Keratinocyte (primary cell): ENCODE data around the gene USP16. TPM values are rescaled to one million over a fixed set of nuclear protein-coding genes. Genes with fewer than 3 reads are reported as not detected.

Experiments
- DNase-seq: peaks from one replicate; pipeline ENCODE4 v3.0.0-alpha.2; 2011; ENCODE audit warnings: low read depth, missing footprints, low spot score
- FAIRE-seq: peaks from 2 replicates; lab custom pipeline; 2011; peaks lifted over from hg19 to GRCh38; lab: Jason Lieb, UNC
- H2AFZ ChIP-seq: 2 replicates; pipeline ENCODE4 v1.6.0; 2012; ENCODE audit warnings: low read length, control low read depth, inconsistent platforms; ENCODE audit not compliant: control insufficient read depth
- H3K27ac ChIP-seq: 2 replicates; pipeline ENCODE4 v1.5.1; 2011; ENCODE audit warnings: low read length; ENCODE audit not compliant: control insufficient read depth, insufficient read depth
- H3K27me3 ChIP-seq: 3 replicates; pipeline ENCODE4 v1.6.0; 2011; ENCODE audit warnings: low read length; ENCODE audit not compliant: control insufficient read depth, insufficient read depth; ENCODE audit errors: extremely low read depth
- H3K36me3 ChIP-seq, 2 experiments: 2 replicates in 1 of 2; 3 replicates in 1 of 2; pipeline ENCODE4 v1.5.1; 2011; ENCODE audit warnings: low read length in 2 of 2, mild to moderate bottlenecking in 1 of 2; ENCODE audit not compliant: control insufficient read depth in 2 of 2, insufficient read depth in 2 of 2; ENCODE audit errors: extremely low read depth in 1 of 2
- H3K4me1 ChIP-seq: 3 replicates; pipeline ENCODE4 v1.5.1; 2011; ENCODE audit warnings: low read length; ENCODE audit not compliant: control insufficient read depth, insufficient read depth; ENCODE audit errors: extremely low read depth
- H3K4me2 ChIP-seq: 3 replicates; pipeline ENCODE4 v1.6.0; 2011; ENCODE audit warnings: low read depth, low read length; ENCODE audit not compliant: control insufficient read depth, insufficient read depth; ENCODE audit errors: extremely low read depth
- H3K4me3 ChIP-seq, 3 experiments: fragments of 200-600 bp in 1 of 3; sonication (generic) in 1 of 3; 2 replicates in 2 of 3; 3 replicates in 1 of 3; pipeline ENCODE4 v1.5.1; 2011 to 2016; ENCODE audit warnings: low read length in 3 of 3, mild to moderate bottlenecking in 3 of 3, control low read depth in 2 of 3, inconsistent platforms in 1 of 3, low read depth in 1 of 3, mixed read lengths in 1 of 3, mixed run types in 1 of 3, moderate library complexity in 1 of 3; ENCODE audit not compliant: control insufficient read depth in 2 of 3, insufficient read depth in 2 of 3; ENCODE audit errors: extremely low read depth in 1 of 3
- H3K79me2 ChIP-seq: 2 replicates; pipeline ENCODE4 v1.6.0; 2012; ENCODE audit warnings: low read length; ENCODE audit not compliant: control insufficient read depth, insufficient read depth
- H3K9ac ChIP-seq: 3 replicates; pipeline ENCODE4 v1.6.0; 2011; ENCODE audit warnings: low read length; ENCODE audit not compliant: control insufficient read depth, insufficient read depth; ENCODE audit errors: extremely low read depth
- H3K9me1 ChIP-seq: 3 replicates; pipeline ENCODE4 v1.6.0; 2011; ENCODE audit warnings: low read length; ENCODE audit not compliant: control insufficient read depth, insufficient read depth; ENCODE audit errors: extremely low read depth
- H3K9me3 ChIP-seq: 2 replicates; pipeline ENCODE4 v1.5.1; 2012; ENCODE audit warnings: low read depth, low read length; ENCODE audit not compliant: control insufficient read depth
- H4K20me1 ChIP-seq: 3 replicates; pipeline ENCODE4 v1.6.0; 2011; ENCODE audit warnings: low read length; ENCODE audit not compliant: control insufficient read depth, insufficient read depth; ENCODE audit errors: extremely low read depth
- EZH2 ChIP-seq: IDR thresholded peaks from one replicate; pipeline ENCODE4 v1.6.1; 2012; ENCODE audit warnings: inconsistent platforms, mild to moderate bottlenecking, low read length, moderate library complexity
- dilution Hi-C: fragments of 300-500 bp; cut with MboI; formaldehyde crosslinking; loops from one replicate; pipeline ENCODE4 v1.7.0; 2020; ENCODE audit warnings: low sequenced_read_pairs; ENCODE audit not compliant: extremely low pct_ligation_motif_present
- polyA plus RNA-seq, 5 experiments: library from polyadenylated mRNA; depleted of rRNA in 3 of 5; stranded (reverse) in 3 of 5; stranded (forward) in 1 of 5; unstranded in 1 of 5; fragments of >200 nt; gene quantifications; 1 replicate in 1 of 5; 2 replicates in 3 of 5; 3 replicates in 1 of 5; pipeline versions ENCODE4 v1.2.1 to v1.2.3, GENCODE V29; 2011 to 2012; ENCODE audit warnings: missing spikeins in 2 of 5, low read depth in 1 of 5, low replicate concordance in 1 of 5
- TF ChIP-seq, protein P1 (sequence below), 3 experiments: IDR thresholded peaks in 1 of 3; conservative IDR thresholded peaks in 1 of 3; optimal IDR thresholded peaks in 1 of 3; 2 replicates in 2 of 3; 3 replicates in 1 of 3; pipeline versions ENCODE3 to v1.5.1; 2011; ENCODE audit warnings: low read length in 3 of 3, mild to moderate bottlenecking in 3 of 3, moderate library complexity in 2 of 3, control low read depth in 1 of 3, inconsistent platforms in 1 of 3; ENCODE audit not compliant: insufficient read depth in 2 of 3; ENCODE audit errors: extremely low read depth in 1 of 3

Gene USP16
- polyA plus RNA-seq, 1 donor (not counting 4 experiments of a cell fraction or from before 2014, with no cell fraction given): 26.7 TPM

DNA sequence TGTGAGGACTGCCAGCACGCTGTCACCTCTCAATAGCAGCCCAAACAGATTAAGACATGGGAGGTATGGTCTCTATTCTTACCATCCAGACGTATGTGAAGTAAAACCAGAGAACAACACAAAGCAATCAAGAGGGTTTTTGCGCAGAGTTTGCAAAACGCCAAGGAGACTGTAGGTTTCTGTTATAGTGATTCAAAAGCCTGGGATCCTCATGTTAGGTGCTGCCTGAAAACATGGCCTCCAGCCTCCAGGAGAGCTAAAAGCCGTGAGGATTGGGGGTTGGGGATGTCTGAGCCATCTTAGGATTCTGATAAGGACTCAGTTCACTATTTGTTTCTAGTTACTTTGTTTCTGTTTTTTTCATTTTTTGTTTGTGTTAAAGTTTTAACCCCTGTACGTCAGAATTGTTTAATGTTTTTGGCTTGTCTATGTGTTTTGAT, 53.2 kb downstream of the USP16 start:
- H2AFZ ChIP-seq: peak overlapping the region; percentile 45
- peak overlapping the region; percentile 66 for H3K4me2 ChIP-seq
- H3K4me1 ChIP-seq: peaks cover 15% of the 10 kb centered on the region
- FAIRE-seq (no peak), DNase-seq (no peak)
- no peaks in the 10 kb centered on the region for H4K20me1 ChIP-seq
- H3K9me3 ChIP-seq: no peaks in the 10 kb centered on the region
- H3K36me3 ChIP-seq: no peaks in the 10 kb centered on the region
- TF ChIP-seq, protein P1, sequence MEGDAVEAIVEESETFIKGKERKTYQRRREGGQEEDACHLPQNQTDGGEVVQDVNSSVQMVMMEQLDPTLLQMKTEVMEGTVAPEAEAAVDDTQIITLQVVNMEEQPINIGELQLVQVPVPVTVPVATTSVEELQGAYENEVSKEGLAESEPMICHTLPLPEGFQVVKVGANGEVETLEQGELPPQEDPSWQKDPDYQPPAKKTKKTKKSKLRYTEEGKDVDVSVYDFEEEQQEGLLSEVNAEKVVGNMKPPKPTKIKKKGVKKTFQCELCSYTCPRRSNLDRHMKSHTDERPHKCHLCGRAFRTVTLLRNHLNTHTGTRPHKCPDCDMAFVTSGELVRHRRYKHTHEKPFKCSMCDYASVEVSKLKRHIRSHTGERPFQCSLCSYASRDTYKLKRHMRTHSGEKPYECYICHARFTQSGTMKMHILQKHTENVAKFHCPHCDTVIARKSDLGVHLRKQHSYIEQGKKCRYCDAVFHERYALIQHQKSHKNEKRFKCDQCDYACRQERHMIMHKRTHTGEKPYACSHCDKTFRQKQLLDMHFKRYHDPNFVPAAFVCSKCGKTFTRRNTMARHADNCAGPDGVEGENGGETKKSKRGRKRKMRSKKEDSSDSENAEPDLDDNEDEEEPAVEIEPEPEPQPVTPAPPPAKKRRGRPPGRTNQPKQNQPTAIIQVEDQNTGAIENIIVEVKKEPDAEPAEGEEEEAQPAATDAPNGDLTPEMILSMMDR (optimal IDR thresholded peaks at IDR 0.05 in 1 of 3, IDR thresholded peaks at IDR 0.05 in 1 of 3, conservative IDR thresholded peaks at IDR 0.05 in 1 of 3; ENCODE audit: extremely low read depth in 1 of 3, insufficient read depth in 2 of 3, low read length in 3 of 3): no peak
- TF ChIP-seq EZH2: no peak
- H3K79me2 ChIP-seq: peaks cover 8% of the 10 kb centered on the region
- no peaks in the 10 kb centered on the region for H3K27me3 ChIP-seq
- dilution Hi-C loops: no loop called here
- peak overlapping the region; percentile 70 for H3K9ac ChIP-seq
- H3K27ac ChIP-seq: peak overlapping the region; percentile 71
- no peaks in the 10 kb centered on the region for H3K9me1 ChIP-seq
- peak overlapping the region in 1 of 3 experiments; percentile 47 for H3K4me3 ChIP-seq

GRCh38 chr21:29078869-29079767, 54.6 kb downstream of the USP16 start:
- H3K4me1 ChIP-seq: peaks cover 11% of the 10 kb centered on the region
- H2AFZ ChIP-seq: no peak overlapping the region
- H3K4me2 ChIP-seq: no peak overlapping the region
- H3K27ac ChIP-seq: no peak overlapping the region
- H4K20me1 ChIP-seq: no peaks in the 10 kb centered on the region
- TF ChIP-seq, protein P1 (optimal IDR thresholded peaks at IDR 0.05 in 1 of 3, IDR thresholded peaks at IDR 0.05 in 1 of 3, conservative IDR thresholded peaks at IDR 0.05 in 1 of 3; ENCODE audit: extremely low read depth in 1 of 3, insufficient read depth in 2 of 3, low read length in 3 of 3): no peak
- no peak for TF ChIP-seq EZH2
- no peak overlapping the region for H3K4me3 ChIP-seq
- no peaks in the 10 kb centered on the region for H3K27me3 ChIP-seq
- no peaks in the 10 kb centered on the region for H3K9me1 ChIP-seq
- no peak overlapping the region for H3K9ac ChIP-seq
- no peaks in the 10 kb centered on the region for H3K9me3 ChIP-seq
- H3K79me2 ChIP-seq: no peaks in the 10 kb centered on the region
- DNase-seq (no peak), FAIRE-seq (no peak)
- dilution Hi-C loops: no loop called here
- H3K36me3 ChIP-seq: no peaks in the 10 kb centered on the region
